Fibroblast of skin of abdomen (primary cell): ENCODE measurements around the gene FAT4.

Experiments used
- DNase-seq: peaks from one replicate; pipeline ENCODE4 v3.0.0-alpha.2; 2013

FAT4 gene

GRCh38 chr4:125317525-125317877, 2.7 kb downstream of the FAT4 start:
- peak; percentile 45 for DNase-seq

- DNase-seq, result no peak
Measured at GRCh38 chr4:125319311-125319710, 4.6 kb downstream of the FAT4 start.

GRCh38 chr4:125321709-125322365, 7.1 kb downstream of the FAT4 start:
- peak; percentile 71 for DNase-seq

GRCh38 chr4:125322366-125322730, 7.6 kb downstream of the FAT4 start:
- peak; percentile 55 for DNase-seq

GRCh38 chr4:125323654-125324053, 8.9 kb downstream of the FAT4 start:
- DNase-seq, result peak; percentile 65

- DNase-seq, result no peak
Measured at GRCh38 chr4:125325733-125326132, 11.0 kb downstream of the FAT4 start.

- DNase-seq, result no peak
Measured at GRCh38 chr4:125331116-125331515, 16.4 kb downstream of the FAT4 start.

- no peak for DNase-seq
Measured at GRCh38 chr4:125334926-125335325, 20.2 kb downstream of the FAT4 start.

- no peak for DNase-seq
Measured at GRCh38 chr4:125338814-125339213, 24.1 kb downstream of the FAT4 start.

GRCh38 chr4:125344198-125344597, 29.4 kb downstream of the FAT4 start:
- no peak for DNase-seq

- DNase-seq, result no peak
Measured at GRCh38 chr4:125346616-125347015, 31.9 kb downstream of the FAT4 start.

- DNase-seq, result no peak
Measured at GRCh38 chr4:125350470-125351135, 35.8 kb downstream of the FAT4 start.

- DNase-seq, result no peak
Measured at GRCh38 chr4:125352521-125352920, 37.8 kb downstream of the FAT4 start.

GRCh38 chr4:125353131-125353530, 38.4 kb downstream of the FAT4 start:
- no peak for DNase-seq

GRCh38 chr4:125355791-125356190, 41.0 kb downstream of the FAT4 start:
- DNase-seq, result no peak

GRCh38 chr4:125357675-125358074, 42.9 kb downstream of the FAT4 start:
- no peak for DNase-seq

GRCh38 chr4:125358453-125358852, 43.7 kb downstream of the FAT4 start:
- no peak for DNase-seq

- no peak for DNase-seq
Measured at GRCh38 chr4:125359363-125359762, 44.6 kb downstream of the FAT4 start.

- no peak for DNase-seq
Measured at GRCh38 chr4:125359960-125360634, 45.3 kb downstream of the FAT4 start.

GRCh38 chr4:125360727-125361126, 46.0 kb downstream of the FAT4 start:
- DNase-seq, result no peak
